Astrocyte of the hippocampus (primary cell): ENCODE results near the gene PDHA1.

ENCODE experiments used
- DNase-seq: peaks from one replicate; pipeline ENCODE4 v3.0.0; 2011; ENCODE audit warnings: low read depth, low spot score

PDHA1 gene

GRCh38 chrX:19343535-19344408 lies at the start of gene PDHA1:
Gene PDHA1, plus strand, starts transcription at chrX:19343927. Its CDS starts 111 bp downstream, at chrX:19344038.
- DNase-seq: peak; percentile 96

GRCh38 chrX:19303256-19303880 lies 40.4 kb upstream of the PDHA1 start:
- peak; percentile 2 for DNase-seq

DNA sequence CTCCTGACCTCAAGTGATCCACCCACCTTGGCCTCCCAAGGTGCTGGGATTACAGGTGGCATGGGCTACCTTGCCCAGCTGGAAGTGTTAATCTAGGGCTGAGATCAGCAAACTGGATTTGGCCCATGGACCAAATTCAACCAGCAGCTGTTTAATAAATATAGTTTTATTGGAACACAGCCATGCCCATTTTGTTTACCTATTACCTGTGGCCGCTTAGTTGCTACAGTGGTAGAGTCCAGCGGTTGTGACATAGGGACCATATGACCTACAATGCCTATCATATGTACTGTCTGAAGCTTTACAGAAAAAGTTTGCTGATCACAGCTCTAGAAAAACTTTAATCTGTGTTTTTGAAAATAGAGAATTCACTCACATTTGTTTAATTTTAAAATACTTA lies 17.2 kb upstream of the PDHA1 start:
- no peak for DNase-seq

DNA sequence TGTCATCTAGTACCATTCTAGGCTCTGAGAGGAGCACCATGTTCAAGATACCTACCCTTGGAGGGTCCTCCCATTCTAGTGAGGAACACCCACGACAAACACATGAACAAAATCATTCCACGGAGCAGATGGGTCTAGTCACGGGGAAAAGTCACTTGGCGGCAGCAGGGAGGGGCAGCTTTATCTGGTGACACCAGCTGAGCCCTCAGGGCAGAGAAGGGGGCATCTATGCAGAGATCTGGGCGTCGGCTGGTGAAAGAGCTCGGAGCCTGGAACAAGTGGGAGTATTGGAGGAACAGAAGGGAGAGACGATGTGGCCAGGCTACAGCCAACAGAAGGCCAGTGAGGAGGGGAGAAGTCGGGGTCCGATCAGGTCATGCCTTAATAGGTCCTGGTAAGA lies 11.9 kb upstream of the PDHA1 start:
- DNase-seq: no peak

- DNase-seq: peak; percentile 33
Measured at GRCh38 chrX:19332983-19333382, 10.7 kb upstream of the PDHA1 start.

GRCh38 chrX:19334945-19335626 lies 8.6 kb upstream of the PDHA1 start:
- peak; percentile 11 for DNase-seq

DNA sequence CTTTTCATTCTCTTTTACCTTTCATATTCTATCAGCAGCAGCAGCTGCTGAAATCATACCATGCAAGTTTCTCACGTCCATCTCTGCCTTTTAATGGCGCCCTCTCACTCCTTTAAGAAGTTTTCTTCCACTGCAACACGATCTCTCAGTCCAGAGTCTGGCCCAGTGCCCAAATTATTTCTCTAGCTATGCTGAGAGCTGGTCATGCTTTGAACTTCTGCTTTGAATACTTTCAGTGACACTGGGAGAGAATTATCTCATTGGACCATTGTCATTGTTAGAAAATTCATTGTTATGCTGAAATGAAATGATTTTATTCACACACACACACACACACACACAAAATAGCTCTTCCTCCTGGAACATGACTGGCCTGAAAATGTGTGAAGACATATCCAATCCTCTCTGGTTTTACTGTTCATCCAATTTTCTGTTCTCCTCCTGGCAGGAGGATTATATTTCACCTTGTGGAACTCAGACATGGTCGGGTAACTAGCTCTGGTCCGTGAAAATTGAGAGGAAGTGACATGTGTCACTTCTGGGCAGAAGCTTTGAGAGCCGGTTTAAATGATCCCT lies 1.3 kb upstream of the PDHA1 start:
- DNase-seq: peak; percentile 17

DNA sequence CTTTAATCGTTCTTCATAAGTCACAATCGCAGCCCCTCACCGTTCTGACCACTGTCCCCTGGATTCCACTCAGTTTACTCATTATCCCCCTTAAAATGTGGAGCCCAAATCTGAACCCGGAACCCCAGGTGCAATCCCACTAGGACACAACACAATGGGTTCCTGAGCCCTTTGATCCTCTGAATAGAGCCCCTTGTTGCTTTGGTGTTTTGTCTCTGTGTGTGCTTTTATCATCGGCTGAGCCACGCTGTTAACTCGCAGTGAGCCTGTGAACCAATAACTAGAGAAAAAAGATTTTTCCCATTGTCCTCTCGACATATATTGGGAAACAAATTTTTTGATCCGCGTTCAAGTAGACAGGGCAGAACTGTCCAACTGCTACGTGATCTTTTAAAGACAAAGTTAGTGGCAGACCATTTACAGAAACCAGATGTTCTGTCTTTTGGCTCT lies 617 bp upstream of the PDHA1 start:
- no peak for DNase-seq

DNA sequence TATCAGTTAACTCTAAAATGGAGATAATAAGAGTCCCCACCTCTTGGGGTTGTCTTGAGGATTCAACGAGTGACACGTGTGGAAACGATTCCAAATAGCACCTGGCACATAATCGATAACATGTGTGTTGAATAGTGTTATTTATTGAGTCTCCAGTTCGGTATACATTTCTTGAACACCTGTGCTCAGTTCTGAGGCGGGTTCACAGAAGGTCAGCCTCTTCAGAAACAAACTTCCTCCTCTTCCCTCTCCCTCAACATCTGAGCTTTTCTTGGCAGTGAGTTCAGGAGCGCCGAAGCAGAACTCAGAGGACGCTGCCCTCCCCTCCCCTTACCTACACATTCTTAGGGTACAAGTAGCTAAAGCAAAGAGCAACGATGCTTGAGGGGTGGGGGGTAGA lies 934 bp downstream of the PDHA1 start:
- DNase-seq: no peak

DNA sequence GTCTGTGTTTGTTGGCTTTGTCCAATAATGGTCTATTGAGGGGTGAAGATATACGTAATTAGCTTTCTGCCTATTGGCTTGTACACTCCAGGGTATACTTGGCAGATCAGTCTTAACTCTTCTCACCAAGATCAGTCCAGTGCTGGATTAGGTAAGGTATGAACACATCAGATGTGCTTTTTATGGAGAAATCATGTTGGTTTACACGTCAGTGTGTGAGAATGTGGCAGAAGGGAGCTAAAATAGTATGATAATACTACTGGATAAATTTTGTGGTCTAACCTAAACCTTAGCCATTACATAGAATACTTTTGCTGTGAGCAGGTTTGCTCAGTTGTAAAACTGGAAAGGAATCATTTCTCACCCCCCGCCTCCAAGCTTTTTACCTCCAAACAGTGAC lies 4.2 kb downstream of the PDHA1 start:
- DNase-seq: no peak

DNA sequence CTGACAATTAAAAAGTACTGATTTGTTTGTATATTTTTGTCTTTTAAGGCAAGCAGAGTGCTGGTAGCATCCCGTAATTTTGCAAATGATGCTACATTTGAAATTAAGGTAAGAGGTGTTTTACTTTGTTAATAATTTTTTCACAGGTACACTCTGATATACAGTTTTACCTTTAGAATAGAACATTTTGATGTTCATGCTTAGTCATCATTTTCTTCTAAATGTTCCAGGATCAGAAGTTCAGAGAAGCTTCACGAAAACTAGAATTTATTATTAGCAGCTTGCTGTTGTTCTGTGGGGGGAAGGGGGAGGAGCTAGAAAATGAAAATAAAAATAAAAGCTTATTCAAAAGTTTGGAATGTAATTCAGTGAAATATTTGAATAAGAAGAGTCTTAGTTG lies 5.5 kb downstream of the PDHA1 start:
- DNase-seq: no peak

DNA sequence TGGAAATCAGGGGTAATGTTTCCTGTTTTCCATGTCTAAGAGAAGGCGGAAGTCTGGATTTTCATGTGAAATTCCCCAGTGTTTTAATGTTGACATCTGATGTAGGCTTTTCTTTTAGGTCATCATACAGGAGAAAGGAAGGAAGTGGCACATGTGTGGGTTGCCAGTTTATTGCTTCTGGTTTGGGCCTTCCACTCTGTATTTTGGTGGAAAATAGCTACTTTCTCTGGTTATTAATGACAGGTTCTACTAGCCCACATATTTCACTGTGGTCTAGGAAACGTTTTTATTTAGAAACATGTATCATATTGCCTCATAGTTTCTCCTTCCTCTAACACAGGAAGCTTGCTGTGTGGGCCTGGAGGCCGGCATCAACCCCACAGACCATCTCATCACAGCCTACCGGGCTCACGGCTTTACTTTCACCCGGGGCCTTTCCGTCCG lies 7.2 kb downstream of the PDHA1 start:
- DNase-seq: no peak

DNA sequence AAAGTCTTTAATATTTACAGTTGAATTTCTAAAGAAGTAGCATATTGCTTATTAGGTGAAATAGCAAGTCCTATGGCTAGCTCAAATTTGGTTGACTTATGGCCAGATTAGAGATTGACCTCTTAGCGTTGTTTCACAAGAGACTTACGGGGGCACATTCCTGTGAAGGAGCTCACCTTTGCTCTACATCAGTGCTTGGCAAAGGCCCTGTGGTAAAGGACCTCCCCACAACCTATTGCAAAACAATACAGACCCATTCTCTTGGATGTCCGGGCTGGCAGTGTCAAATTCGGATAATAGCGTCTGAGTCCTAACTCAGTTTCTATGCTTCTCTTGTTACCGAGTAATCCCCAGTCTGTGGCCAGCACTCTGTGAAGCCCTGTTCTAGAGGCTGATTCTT lies 10.9 kb downstream of the PDHA1 start:
- DNase-seq: no peak

DNA sequence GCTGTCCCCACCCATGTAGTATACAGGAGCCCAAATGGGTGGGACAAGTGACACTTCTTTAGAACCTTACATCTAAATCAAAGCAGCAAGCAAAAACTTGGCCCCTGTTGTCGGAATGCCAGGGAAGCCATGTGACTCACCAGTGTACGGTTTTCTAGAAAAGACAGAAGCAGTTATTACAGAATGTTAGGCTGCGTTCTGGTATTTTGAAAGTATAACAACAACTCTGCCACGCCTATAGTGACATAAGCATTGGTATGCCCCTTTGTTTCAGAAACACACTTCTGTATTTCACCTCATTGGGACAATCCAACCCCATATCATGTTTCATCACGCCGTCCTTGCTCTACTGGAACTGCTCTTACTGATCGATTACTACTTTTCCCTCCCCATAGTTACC lies 14.8 kb downstream of the PDHA1 start:
- no peak for DNase-seq

- DNase-seq: no peak
Measured at GRCh38 chrX:19360903-19361302, 17.2 kb downstream of the PDHA1 start.

GRCh38 chrX:19361701-19362100 lies 18.0 kb downstream of the PDHA1 start:
- DNase-seq: no peak

DNA sequence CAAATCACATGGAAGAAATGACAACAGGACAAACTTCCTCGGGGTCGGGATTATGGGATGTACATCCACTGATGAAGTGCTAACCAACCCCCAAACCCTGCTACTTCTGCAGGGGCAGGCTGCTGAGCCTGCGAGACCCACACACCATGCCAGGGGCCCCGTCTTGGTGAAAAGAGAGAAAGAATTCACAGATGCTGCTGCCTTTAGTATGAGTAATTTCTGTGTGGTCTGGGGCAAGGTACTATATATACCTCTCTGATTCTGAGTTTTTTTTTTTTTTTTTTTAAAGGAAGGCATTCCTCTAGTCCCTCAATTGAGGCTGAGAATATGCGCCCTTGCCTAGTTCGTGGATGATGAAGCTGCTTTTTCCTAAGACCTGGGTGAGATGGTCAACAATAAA lies 24.8 kb downstream of the PDHA1 start:
- DNase-seq: no peak

DNA sequence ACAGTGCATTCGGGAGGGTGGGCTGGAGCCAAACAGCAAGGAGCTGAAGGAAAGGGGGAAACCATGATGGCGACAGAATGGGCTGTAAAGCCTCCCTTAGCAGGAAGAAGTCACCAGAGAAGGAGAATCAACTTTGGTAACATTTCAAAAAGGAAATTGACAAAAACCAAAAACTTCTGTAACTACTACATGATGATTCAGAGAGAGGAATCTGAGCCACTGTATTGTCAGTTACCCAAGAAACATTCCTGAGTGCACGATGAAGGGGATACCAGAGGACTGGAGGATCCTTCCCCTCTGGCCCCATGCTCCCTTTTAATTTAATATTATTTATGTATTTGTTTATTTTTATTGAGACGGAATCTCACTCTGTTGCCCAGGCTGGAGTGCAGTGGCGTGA lies 26.3 kb downstream of the PDHA1 start:
- DNase-seq: no peak

DNA sequence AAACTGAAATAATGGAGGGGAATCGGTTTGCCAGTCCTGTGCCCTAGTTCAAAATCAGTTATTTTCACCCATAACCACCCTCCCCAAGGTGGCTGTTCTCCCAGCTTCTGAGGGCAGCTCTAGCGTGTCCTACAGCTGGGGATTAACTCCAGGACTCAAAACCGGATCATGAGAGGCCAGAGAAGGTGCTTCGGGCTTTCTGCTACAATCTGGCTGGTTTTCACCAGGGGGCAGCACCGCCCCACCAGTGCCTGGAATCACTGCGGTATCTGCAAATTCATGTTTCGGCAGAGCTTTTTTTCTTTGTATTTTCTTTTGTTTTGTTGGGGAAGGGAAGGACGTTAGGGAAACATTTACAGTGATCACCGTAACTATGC lies 28.4 kb downstream of the PDHA1 start:
- DNase-seq: peak; percentile 82

GRCh38 chrX:19372547-19373331 lies 29.0 kb downstream of the PDHA1 start:
- DNase-seq: peak; percentile 5

DNA sequence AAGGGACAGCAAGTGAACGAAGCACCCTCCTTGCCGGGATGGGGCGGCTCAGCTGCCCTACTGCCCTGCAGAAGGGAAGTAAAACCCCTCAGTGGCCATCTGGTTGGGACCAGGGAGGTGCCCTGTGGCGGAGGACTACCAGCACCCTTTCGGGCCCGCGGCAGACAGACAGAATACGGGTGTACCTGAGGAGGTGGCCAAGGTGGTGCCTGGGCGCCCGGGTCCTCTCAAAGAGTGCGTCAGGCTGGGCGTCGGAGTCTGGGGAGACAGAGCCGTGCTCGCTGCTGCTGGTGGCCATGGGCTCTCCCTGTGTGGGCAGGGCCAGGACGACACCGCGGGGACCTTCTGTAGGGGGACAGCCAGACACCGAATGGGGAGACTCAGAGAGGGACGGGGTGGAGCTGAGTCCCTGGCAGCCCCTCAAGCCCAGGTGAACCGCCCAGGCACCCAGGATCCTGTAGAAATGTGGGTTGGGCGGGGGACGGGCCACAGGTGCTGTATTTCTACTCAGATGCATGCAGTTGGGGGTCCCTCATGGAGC lies 29.7 kb downstream of the PDHA1 start:
- no peak for DNase-seq
